Brain microvascular endothelial cell (primary cell): Measurements from ENCODE around the gene CXCR4.

Source experiments
- DNase-seq: peaks from one replicate; pipeline ENCODE4 v3.0.0-alpha.2; 2020
- H3K27ac ChIP-seq: fragments of 250-450 bp; sonication (Bioruptor Pico); 2 replicates; pipeline ENCODE4 v1.5.1; 2020; ENCODE audit warnings: mild to moderate bottlenecking, moderate library complexity
- H3K27me3 ChIP-seq: fragments of 250-450 bp; sonication (Bioruptor Pico); replicated peaks from 2 replicates; pipeline ENCODE4 v1.5.1; 2020; ENCODE audit warnings: mild to moderate bottlenecking
- H3K36me3 ChIP-seq: fragments of 250-450 bp; sonication (Bioruptor Pico); replicated peaks from 2 replicates; pipeline ENCODE4 v1.5.1; 2020; ENCODE audit warnings: mild to moderate bottlenecking
- H3K4me3 ChIP-seq: 2 replicates; pipeline ENCODE4 v1.5.1; 2011; ENCODE audit warnings: low read depth, mild to moderate bottlenecking, control low read depth, low read length, moderate library complexity
- in situ Hi-C: cut with HindIII; loops from 2 replicates; pipeline ENCODE4 v1.10.0; 2017; ENCODE audit warnings: low sequenced_read_pairs, low pct_ligation_motif_present
- TF ChIP-seq, protein P1 (sequence below): IDR thresholded peaks from 2 replicates; pipeline ENCODE4 v1.5.1; 2011; ENCODE audit warnings: low read depth, mild to moderate bottlenecking, moderate library complexity, low read length, control low read depth, inconsistent platforms; ENCODE audit errors: missing control alignments

Gene CXCR4

DNA sequence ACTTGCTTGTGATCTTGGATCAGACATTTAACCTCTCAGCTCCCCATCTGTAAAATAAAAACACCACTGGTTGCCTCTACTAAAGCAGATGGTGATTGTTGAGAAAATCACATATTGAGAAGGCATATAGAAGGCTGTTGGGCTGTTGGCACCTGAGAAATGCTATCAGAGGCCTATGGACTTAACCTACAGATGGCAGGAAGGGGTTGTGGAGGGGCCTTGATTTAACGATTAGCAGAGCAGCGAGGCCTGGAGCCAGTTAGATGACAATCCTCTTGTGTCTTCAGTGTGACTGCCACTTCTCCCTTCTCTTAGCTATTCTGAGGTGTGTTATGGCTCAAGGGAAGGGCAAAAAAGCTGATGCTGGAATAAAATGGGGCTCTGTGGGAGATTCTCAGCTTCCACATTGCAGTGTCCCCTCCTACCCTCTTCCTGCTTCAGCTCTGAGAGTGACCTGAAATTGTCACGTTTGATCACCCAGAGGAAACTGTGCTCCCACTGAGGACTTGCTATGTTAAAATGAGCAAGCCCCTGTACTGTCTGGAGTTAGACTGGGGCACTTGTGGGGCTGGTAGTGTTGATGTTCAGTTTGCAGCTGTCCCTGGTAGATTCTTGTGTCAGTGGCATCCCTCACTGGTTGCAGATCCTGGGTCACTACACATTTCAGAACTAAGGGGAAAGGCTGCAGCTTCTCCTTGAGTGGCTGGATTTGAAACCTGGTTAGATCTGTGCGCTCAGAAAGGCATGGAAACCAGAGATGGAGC is 31.5 kb downstream of the CXCR4 start:
- in situ Hi-C loops = no loop called here
- Histone ChIP-seq H3K27ac (no peak overlapping the region), H3K4me3 (no peak overlapping the region), H3K36me3 (no peaks in the 10 kb centered on the region), H3K27me3 (no peaks in the 10 kb centered on the region)
- TF ChIP-seq, protein P1, sequence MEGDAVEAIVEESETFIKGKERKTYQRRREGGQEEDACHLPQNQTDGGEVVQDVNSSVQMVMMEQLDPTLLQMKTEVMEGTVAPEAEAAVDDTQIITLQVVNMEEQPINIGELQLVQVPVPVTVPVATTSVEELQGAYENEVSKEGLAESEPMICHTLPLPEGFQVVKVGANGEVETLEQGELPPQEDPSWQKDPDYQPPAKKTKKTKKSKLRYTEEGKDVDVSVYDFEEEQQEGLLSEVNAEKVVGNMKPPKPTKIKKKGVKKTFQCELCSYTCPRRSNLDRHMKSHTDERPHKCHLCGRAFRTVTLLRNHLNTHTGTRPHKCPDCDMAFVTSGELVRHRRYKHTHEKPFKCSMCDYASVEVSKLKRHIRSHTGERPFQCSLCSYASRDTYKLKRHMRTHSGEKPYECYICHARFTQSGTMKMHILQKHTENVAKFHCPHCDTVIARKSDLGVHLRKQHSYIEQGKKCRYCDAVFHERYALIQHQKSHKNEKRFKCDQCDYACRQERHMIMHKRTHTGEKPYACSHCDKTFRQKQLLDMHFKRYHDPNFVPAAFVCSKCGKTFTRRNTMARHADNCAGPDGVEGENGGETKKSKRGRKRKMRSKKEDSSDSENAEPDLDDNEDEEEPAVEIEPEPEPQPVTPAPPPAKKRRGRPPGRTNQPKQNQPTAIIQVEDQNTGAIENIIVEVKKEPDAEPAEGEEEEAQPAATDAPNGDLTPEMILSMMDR = no peak
- no peak for DNase-seq

DNA sequence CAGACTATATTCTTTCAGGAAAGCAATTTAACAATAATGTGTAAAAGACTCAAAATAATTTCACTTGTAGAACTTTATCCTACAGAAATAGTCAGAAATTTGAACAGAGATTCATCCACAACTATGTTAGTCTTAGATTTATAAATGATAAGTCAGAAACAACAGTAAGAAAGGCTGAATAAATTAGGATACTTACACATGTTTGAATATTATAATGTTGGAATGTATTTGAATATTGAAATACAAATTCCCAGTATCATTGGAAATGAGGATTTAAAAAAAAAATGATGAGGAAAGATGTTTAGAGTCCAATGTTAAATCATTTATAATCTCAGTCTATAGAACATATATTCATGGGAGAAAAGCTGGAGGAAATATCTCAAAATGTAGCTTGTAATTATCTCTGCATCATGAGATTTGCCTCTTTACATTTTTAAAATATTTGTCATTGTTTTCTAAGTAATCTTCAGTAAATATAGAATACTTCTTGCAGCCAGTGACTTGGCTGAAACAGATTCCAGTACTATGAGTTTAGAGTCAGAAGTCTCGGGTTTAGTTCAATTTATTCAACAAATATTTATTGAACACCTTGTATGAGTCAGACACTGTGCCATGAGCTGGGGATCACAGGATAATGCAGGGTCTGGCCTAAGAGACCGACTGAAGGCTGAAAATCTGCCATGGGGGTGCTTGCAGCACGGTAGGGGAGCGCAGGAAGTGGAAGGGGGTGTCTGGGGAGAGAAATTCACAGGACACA is 32.3 kb downstream of the CXCR4 start:
- TF ChIP-seq, protein P1 = no peak
- Histone ChIP-seq H3K27me3 (no peaks in the 10 kb centered on the region), H3K36me3 (no peaks in the 10 kb centered on the region), H3K27ac (no peak overlapping the region), H3K4me3 (no peak overlapping the region)
- DNase-seq = no peak
- in situ Hi-C loops = no loop called here

DNA sequence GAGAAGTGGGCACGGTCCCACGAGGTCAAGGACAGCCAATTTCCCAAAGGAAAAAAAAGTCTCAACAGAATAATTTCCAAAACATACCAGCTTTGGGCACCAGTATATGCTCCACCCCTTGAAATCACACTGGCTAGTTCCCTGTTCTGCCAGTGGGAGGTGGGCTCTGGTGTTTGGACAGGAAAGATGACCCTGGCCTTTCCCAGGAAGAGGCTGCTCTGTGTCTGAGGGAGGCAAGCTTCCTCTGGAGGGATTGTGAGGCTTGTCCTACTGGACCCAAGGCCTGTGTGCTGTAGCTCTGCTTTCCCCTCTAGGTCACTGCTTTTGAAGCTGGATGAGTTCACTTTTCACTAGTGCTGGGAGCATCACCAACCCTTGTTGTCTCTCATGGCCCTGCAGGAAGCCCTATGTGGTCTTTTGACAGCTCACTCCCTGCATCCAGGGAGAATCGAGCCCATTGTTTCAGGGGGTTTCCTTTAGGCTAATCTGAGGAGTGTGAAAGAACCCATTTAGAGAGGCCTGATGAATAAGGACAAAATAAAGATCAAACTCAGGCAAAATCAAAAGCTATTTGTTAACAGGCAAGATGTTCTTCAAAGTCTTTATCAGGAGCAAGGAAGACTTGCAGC is 36.3 kb downstream of the CXCR4 start:
- Histone ChIP-seq H3K36me3 (no peaks in the 10 kb centered on the region), H3K27ac (no peak overlapping the region), H3K27me3 (no peaks in the 10 kb centered on the region), H3K4me3 (no peak overlapping the region)
- no peak for DNase-seq
- in situ Hi-C loops = no loop called here
- TF ChIP-seq, protein P1 = no peak

DNA sequence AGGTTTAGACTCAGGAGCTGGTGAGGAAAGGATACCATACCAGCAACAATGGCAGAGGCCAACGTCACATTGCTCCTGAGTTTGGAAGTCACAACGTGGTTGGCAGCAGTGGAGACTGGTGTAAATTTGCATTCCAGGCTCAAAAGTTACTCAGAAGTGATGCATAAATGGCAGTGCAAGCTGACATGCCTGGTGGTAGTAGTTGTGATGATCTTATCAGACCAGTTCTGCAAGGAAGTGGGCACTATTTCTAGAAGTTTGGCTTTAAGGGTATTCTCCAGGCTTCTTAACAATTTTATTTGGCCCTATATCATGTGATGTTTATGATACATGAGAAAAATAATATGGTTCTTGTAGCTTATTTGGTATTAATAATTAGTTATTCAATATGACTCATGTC is 37.8 kb downstream of the CXCR4 start:
- Histone ChIP-seq H3K36me3 (no peaks in the 10 kb centered on the region), H3K27ac (no peak overlapping the region), H3K4me3 (no peak overlapping the region), H3K27me3 (no peaks in the 10 kb centered on the region)
- no peak for DNase-seq
- in situ Hi-C loops = no loop called here
- TF ChIP-seq, protein P1 = no peak

DNA sequence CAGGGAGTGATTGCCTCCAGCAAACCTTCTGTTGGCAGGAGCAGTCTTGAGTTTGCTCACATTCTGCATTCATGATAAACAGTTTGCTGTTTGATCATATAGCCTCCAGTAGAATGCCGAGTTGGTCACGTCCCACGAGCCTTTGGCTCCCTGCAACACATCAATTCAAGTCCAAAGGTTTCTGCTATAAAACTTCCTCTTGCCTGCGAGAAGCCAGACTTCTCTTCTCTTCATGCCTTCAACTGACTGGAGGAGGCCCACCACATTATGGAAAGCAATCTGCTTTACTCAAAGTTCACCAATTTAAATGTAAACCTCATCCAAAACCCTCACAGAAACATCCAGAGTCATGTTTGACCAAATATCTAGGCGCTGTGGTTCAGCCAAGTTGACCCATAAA is 40.8 kb downstream of the CXCR4 start:
- no peaks in the 10 kb centered on the region for H3K27me3 ChIP-seq
- H3K36me3 ChIP-seq = no peaks in the 10 kb centered on the region
- in situ Hi-C loops = no loop called here
- H3K4me3 ChIP-seq = no peak overlapping the region
- no peak overlapping the region for H3K27ac ChIP-seq
- TF ChIP-seq, protein P1 = no peak
- DNase-seq = no peak
